AG04449 (cell line): ENCODE data around the gene PRRT1.
A peak's percentile ranks its signal among the peaks of the same experiment; 100 is the strongest.

Experiments used
- CTCF ChIA-PET: fragments of 350-600 bp; formaldehyde crosslinking; extraction: SDS; loops from one replicate; lab custom pipeline; 2021; ENCODE audit warnings: antibody characterized with exemption; lab: Yijun Ruan, JAX
- POLR2A ChIA-PET: fragments of 400-600, 350-600 bp; formaldehyde crosslinking; extraction: SDS; loops from one replicate; lab custom pipeline; 2020; ENCODE audit warnings: antibody characterized with exemption, inconsistent platforms; lab: Yijun Ruan, JAX
- DNase-seq: peaks from one replicate; pipeline ENCODE4 v3.0.0-alpha.2; 2010; ENCODE audit warnings: low read depth, low spot score
- H3K4me3 ChIP-seq: 2 replicates; pipeline ENCODE4 v1.5.1; 2011; ENCODE audit warnings: low read depth, mild to moderate bottlenecking, control low read depth, low read length
- TF ChIP-seq, protein P1 (sequence below): IDR thresholded peaks from one replicate; pipeline ENCODE4 v1.5.1; 2011; ENCODE audit warnings: mild to moderate bottlenecking, moderate library complexity, low read length, control low read depth, inconsistent platforms; ENCODE audit not compliant: insufficient read depth; ENCODE audit errors: missing control alignments

Gene PRRT1

DNA sequence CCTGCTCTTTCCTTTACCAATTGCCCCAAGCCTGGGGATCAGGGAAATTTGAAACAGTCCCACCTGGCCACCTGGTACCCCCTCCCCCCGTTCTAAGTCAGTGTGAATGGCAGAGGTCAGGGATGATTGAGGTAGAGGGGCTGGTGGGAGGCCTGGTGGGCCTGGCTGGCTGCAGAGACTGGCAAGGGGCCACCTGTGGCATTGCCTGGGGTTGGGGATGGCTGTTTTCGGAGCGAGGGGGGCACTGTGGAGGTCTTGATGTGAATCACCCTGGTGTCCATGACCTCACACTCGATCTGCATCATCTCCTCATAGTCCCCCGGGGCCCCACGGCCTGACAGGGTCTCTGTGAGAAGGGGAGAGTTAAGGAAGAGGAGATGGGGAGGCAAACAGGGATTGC, 36.1 kb downstream of the PRRT1 start:
- CTCF ChIA-PET: interaction anchor here (2.0 to 5.9 kb wide), 8 partner anchors 10 to 78 kb away, joined by 11 to 111 read pairs (median 30); partner anchors contain the start of genes ATF6B, EGFL8, FKBPL and GPSM3

DNA sequence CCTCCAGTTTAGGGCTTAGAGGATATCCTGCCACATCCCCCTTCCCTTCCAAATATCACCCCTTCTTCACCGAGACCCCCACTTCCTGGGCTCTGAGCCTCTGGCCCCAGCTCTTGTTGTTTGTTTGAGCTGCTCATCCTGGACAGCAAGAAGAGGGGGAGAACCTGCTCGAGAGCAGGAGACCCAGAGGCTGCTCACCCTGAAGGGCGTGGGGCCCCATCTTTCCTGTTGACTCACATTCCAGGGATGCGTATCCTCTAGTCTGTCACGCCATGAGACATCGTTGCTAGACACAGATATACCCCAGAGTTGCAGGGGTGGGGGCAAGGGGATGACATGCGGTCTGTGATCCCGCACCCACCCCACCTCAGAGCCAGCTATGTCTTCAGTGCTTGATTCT, 36.9 kb downstream of the PRRT1 start:
- TF ChIP-seq, protein P1, sequence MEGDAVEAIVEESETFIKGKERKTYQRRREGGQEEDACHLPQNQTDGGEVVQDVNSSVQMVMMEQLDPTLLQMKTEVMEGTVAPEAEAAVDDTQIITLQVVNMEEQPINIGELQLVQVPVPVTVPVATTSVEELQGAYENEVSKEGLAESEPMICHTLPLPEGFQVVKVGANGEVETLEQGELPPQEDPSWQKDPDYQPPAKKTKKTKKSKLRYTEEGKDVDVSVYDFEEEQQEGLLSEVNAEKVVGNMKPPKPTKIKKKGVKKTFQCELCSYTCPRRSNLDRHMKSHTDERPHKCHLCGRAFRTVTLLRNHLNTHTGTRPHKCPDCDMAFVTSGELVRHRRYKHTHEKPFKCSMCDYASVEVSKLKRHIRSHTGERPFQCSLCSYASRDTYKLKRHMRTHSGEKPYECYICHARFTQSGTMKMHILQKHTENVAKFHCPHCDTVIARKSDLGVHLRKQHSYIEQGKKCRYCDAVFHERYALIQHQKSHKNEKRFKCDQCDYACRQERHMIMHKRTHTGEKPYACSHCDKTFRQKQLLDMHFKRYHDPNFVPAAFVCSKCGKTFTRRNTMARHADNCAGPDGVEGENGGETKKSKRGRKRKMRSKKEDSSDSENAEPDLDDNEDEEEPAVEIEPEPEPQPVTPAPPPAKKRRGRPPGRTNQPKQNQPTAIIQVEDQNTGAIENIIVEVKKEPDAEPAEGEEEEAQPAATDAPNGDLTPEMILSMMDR: no peak
- no peak for DNase-seq
- CTCF ChIA-PET: interaction anchor here (0.8 to 2.4 kb wide), 10 partner anchors 12 to 80 kb away, joined by 3 to 21 read pairs (median 6); partner anchors contain the start of genes ATF6B, EGFL8 and PRRT1
- no peak overlapping the region for H3K4me3 ChIP-seq
- POLR2A ChIA-PET: interaction anchor here (0.6 to 1.9 kb wide), 4 partner anchors 14 to 82 kb away, joined by 3 to 12 read pairs (median 4); partner anchors contain the start of genes ATF6B and FKBPL

More for the DNA sequence above, 36.1 kb downstream of the PRRT1 start:
- H3K4me3 ChIP-seq: no peak overlapping the region
- TF ChIP-seq, protein P1: no peak
- DNase-seq: no peak
- POLR2A ChIA-PET: interaction anchor here (1.9 kb wide), 1 partner anchor 13 kb away, joined by 12 read pairs; the partner anchor contains the start of genes ATF6B and FKBPL

DNA sequence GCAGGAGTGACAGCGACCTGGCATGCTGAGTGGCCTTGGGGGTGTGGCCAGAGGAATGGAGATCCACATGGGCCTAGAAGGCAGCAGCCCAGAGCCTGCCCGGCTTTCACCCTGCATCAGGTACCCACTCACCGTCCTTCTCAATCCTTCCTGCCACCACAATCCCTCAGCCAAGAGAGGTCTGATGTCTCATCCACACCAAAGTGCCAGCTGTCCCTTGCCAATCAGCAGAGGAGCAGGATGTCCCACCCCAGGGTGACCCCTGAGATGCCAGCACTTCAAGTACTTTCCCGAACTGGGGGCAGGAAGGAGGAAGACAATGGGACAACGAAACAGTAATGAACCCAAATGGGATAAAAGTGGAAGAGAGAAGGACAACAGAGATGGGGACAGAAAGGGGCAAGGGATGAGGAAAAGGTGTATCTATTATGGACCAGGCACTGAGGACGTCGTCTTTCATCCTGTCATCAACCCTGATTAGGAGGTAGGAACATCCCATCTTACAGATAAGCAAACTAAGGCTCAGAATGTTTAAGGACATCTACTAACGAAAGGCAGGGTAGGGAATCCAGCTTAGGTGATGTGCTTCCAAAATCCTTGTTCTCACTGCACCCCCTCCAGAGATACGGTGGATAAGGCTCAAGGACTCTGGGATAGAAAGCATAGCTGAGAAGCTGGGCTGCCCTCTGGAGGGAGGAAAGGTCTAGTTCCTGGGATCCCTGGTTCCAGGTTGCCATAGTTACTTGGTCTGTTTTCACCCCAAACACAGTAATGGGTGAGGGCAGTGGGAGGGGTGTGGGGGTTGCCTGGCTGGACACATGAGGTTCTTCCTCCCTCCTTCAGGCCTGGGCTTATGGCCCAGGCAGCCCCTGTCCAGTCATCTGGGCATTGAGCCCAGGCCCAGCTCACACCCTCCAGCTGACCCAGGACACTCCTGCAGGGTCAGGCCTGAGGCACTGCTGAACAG, 38.1 kb downstream of the PRRT1 start:
- TF ChIP-seq, protein P1: peak; percentile 63
- ChIA-PET CTCF (interaction anchor here (0.7 to 2.4 kb wide), 11 partner anchors 11 to 206 kb away, joined by 3 to 21 read pairs (median 5); partner anchors contain the start of genes ATF6B, EGFL8 and PRRT1), POLR2A (interaction anchor here (0.6 to 1.9 kb wide), 3 partner anchors 15 to 83 kb away, joined by 3 to 12 read pairs (median 4); partner anchors contain the start of genes ATF6B and FKBPL)
- no peak overlapping the region for H3K4me3 ChIP-seq
- DNase-seq: peak; percentile 46

DNA sequence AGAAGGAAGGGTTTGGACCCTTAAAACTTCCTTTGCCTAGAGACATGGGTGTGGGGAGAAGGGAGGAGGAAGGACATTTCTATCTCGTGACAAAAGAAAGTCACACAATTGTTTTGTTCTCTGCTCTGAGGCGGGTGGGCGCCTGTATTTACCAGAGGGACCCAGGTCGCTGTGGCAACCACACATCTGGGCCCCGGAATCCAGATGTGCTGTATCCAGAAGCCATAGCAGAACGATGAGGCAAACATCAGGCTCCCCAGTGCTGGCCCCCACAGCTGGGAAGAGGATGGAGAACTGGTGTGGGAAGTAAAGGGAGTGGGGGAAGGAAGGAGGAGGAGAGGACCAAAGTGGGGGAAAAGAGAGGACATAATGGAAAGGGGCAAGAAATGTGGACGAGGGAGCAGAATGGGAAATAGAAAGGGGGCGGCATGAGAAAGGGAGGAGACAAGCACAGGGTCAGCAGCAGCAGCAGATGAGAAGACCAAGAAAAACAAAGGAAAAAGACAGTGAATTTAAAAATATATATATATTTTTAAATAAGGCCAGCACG, 39.2 kb downstream of the PRRT1 start:
- CTCF ChIA-PET: interaction anchor here (3.4 kb wide), 1 partner anchor 65 kb away, joined by 14 read pairs; no protein-coding TSS in a partner anchor
- H3K4me3 ChIP-seq: no peak overlapping the region
- POLR2A ChIA-PET: no interaction called here
- TF ChIP-seq, protein P1: no peak
- no peak for DNase-seq

DNA sequence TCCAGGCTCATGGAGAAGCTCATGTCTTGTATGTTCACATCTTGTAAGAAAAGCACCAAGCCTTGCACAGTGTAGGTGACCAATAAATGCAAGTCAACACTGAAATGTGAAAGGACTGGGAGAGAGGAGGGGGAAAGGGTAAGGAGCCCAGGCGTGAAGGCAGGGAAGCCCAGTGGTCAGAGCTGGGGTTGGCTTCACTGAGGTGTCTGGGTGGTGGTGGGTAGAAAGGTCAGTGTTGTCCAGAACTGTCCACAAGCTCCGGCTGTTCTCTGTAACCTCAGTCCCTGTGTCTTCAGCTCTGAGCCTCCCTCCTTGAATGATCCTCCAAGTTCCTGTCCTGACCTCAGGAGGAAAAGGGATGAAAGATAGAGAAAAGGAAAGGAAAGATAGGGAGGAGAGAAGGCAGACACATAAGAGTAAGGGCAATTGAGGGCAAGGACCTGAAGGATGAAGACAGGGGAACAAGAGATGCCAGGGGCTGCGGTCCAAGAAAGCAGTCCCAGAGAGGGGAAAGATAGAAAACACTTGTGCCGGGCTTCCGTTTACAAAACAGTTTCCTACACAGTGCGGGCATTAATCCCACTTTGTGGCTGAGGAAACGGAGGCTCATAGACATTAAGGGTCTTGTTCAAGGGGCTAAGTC, 40.2 kb downstream of the PRRT1 start:
- no peak overlapping the region for H3K4me3 ChIP-seq
- ChIA-PET CTCF (interaction anchor here (0.8 to 3.4 kb wide), 5 partner anchors 8 to 65 kb away, joined by 3 to 14 read pairs (median 4); no protein-coding TSS in a partner anchor), POLR2A (no interaction called here)
- no peak for DNase-seq
- TF ChIP-seq, protein P1: no peak
